ENCODE data around the gene DYRK3. TPM values are rescaled to one million over a fixed set of nuclear protein-coding genes. Genes with fewer than 3 reads are reported as not detected.

Gene DYRK3
- total RNA-seq, 1 donor from 2014 or later: 17.9 TPM

GRCh38 chr1:206651958-206652890 is 16.9 kb downstream of the DYRK3 start:
- TF ChIP-seq, protein P1, sequence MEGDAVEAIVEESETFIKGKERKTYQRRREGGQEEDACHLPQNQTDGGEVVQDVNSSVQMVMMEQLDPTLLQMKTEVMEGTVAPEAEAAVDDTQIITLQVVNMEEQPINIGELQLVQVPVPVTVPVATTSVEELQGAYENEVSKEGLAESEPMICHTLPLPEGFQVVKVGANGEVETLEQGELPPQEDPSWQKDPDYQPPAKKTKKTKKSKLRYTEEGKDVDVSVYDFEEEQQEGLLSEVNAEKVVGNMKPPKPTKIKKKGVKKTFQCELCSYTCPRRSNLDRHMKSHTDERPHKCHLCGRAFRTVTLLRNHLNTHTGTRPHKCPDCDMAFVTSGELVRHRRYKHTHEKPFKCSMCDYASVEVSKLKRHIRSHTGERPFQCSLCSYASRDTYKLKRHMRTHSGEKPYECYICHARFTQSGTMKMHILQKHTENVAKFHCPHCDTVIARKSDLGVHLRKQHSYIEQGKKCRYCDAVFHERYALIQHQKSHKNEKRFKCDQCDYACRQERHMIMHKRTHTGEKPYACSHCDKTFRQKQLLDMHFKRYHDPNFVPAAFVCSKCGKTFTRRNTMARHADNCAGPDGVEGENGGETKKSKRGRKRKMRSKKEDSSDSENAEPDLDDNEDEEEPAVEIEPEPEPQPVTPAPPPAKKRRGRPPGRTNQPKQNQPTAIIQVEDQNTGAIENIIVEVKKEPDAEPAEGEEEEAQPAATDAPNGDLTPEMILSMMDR (IDR thresholded peaks at IDR 0.05): no peak
- H3K9me3 ChIP-seq: no peaks in the 10 kb centered on the region
- H3K36me3 ChIP-seq: peaks cover 8 to 16% of the 10 kb centered on the region in 2 donors
- intact Hi-C loops (cut with DNase I): no loop called here
- H3K4me3 ChIP-seq: no peak overlapping the region
- no peak overlapping the region for H3K27ac ChIP-seq
- no peaks in the 10 kb centered on the region for H3K4me1 ChIP-seq
- DNase-seq (ENCODE audit: low spot score in 2 of 2): no peak
- H3K27me3 ChIP-seq: no peaks in the 10 kb centered on the region

DNA sequence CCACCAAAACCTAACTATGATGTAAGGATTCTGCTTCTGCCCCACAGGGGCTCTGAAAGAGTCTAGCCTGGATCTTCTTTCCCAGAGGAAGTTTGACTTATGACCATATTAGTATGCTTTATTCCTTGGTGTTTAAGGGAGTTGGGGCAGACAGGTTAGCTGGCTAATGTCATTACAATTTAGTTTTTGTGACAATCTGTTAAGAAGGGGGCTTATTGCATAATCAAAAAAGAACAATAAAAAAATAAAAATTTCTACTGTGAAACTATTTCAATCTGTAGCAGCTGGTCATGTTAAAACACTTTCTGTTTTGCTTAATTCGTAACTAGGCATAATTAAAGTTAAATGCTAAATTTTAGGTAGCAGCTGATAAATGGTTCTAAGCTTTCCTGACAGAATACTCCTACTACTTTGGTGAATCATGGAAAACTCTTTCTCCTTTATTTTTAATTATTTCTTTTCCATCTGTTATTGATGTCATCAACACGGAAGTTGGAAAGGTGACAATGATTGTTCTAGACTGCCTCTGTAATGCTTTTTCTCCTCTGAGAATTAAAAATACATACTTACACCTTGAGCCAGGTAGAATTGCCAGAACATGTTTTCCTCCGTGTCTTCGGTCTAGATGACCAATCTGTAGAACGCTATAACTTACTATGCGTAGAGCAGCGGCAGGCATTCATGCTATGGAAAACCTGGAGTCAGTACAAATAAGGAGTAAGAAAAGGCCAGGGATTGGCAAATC is 18.6 kb downstream of the DYRK3 start:
- intact Hi-C loops (cut with DNase I): no loop called here
- no peak overlapping the region for H3K27ac ChIP-seq

GRCh38 chr1:206654828-206655227 is 19.5 kb downstream of the DYRK3 start:
- Histone ChIP-seq H3K36me3 (no peaks in the 10 kb centered on the region), H3K27me3 (no peaks in the 10 kb centered on the region), H3K4me1 (no peaks in the 10 kb centered on the region), H3K27ac (no peak overlapping the region), H3K9me3 (no peaks in the 10 kb centered on the region), H3K4me3 (no peak overlapping the region)
- intact Hi-C loops (cut with DNase I): loop anchor here (5.0 kb wide), 1 partner anchor 152 kb away; no protein-coding TSS in a partner anchor
- TF ChIP-seq, protein P1 (IDR thresholded peaks at IDR 0.05): no peak
- DNase-seq (ENCODE audit: low spot score in 2 of 2): no peak

More for the DNA sequence above, 18.6 kb downstream of the DYRK3 start:
- Histone ChIP-seq H3K36me3 (no peaks in the 10 kb centered on the region), H3K4me1 (no peaks in the 10 kb centered on the region), H3K4me3 (no peak overlapping the region), H3K9me3 (no peaks in the 10 kb centered on the region), H3K27me3 (no peaks in the 10 kb centered on the region)
- TF ChIP-seq, protein P1 (IDR thresholded peaks at IDR 0.05): no peak
- DNase-seq (ENCODE audit: low spot score in 2 of 2): no peak

- no peaks in the 10 kb centered on the region for H3K4me1 ChIP-seq
- no peak for DNase-seq (ENCODE audit: low spot score in 2 of 2)
- H3K4me3 ChIP-seq: no peak overlapping the region
- intact Hi-C loops (cut with DNase I): loop anchor here (5.0 kb wide), 1 partner anchor 152 kb away; no protein-coding TSS in a partner anchor
- no peak overlapping the region for H3K27ac ChIP-seq
- H3K9me3 ChIP-seq: no peaks in the 10 kb centered on the region
- no peaks in the 10 kb centered on the region for H3K36me3 ChIP-seq
- no peaks in the 10 kb centered on the region for H3K27me3 ChIP-seq
- TF ChIP-seq, protein P1 (IDR thresholded peaks at IDR 0.05): no peak
Observed at GRCh38 chr1:206655471-206655882, 20.1 kb downstream of the DYRK3 start.

GRCh38 chr1:206656936-206657335 is 21.6 kb downstream of the DYRK3 start:
- TF ChIP-seq, protein P1 (IDR thresholded peaks at IDR 0.05): no peak
- Histone ChIP-seq H3K27ac (no peak overlapping the region), H3K27me3 (no peaks in the 10 kb centered on the region), H3K9me3 (no peaks in the 10 kb centered on the region), H3K4me3 (no peak overlapping the region), H3K36me3 (no peaks in the 10 kb centered on the region), H3K4me1 (no peaks in the 10 kb centered on the region)
- intact Hi-C loops (cut with DNase I): loop anchor here (5.0 kb wide), 1 partner anchor 150 kb away; no protein-coding TSS in a partner anchor
- DNase-seq (ENCODE audit: low spot score in 2 of 2): no peak
